Astrocyte of the hippocampus (primary cell): ENCODE data around the gene TRIM9.

Source experiments
- DNase-seq: peaks from one replicate; pipeline ENCODE4 v3.0.0; 2011; ENCODE audit warnings: low read depth, low spot score

TRIM9 gene

GRCh38 chr14:50936016-50936340 is 158.9 kb downstream of the TRIM9 start:
- no peak for DNase-seq

GRCh38 chr14:50935126-50936015 is 159.5 kb downstream of the TRIM9 start:
- no peak for DNase-seq

GRCh38 chr14:50932592-50933495 is 162.1 kb downstream of the TRIM9 start:
- peak; percentile 38 for DNase-seq

GRCh38 chr14:50932156-50932555 is 162.7 kb downstream of the TRIM9 start:
- no peak for DNase-seq

GRCh38 chr14:50931559-50931958 is 163.3 kb downstream of the TRIM9 start:
- DNase-seq = no peak

GRCh38 chr14:50929506-50929905 is 165.4 kb downstream of the TRIM9 start:
- no peak for DNase-seq

- DNase-seq = peak; percentile 62
These were observed 166.8 kb downstream of the TRIM9 start for GRCh38 chr14:50928002-50928635.

GRCh38 chr14:50926851-50927386 is 168.0 kb downstream of the TRIM9 start:
- no peak for DNase-seq
